Tibial artery (tissue), 4 donors: ENCODE results near the gene CDK5RAP2.

ENCODE experiments used
- DNase-seq, 2 donors: peaks; one replicate each; pipeline ENCODE4 v3.0.0-alpha.2; 2019
- H3K27ac ChIP-seq, 2 donors: fragments of 200-600 bp; sonication (generic) in 1 of 2; 1 replicate in 1 of 2; 2 replicates in 1 of 2; pipeline ENCODE4 v1.5.1; 2018 to 2019; ENCODE audit warnings: mild to moderate bottlenecking in 1 of 2
- H3K27me3 ChIP-seq, 2 donors: fragments of 200-600 bp; sonication (generic) in 1 of 2; one replicate each; pipeline versions ENCODE4 v1.5.1 to v1.6.0; 2016 to 2019
- H3K36me3 ChIP-seq, 3 donors: fragments of 200-600 bp; sonication (generic) in 2 of 3; one replicate each; pipeline ENCODE4 v1.5.1; 2016 to 2019; ENCODE audit warnings: mild to moderate bottlenecking in 2 of 3
- H3K4me1 ChIP-seq, 4 donors: fragments of 200-600 bp; sonication (generic) in 2 of 4; 1 replicate in 3 of 4; 2 replicates in 1 of 4; pipeline ENCODE4 v1.5.1; 2016 to 2019
- H3K4me3 ChIP-seq, 2 donors: fragments of 200-600 bp; sonication (generic) in 1 of 2; 1 replicate in 1 of 2; 2 replicates in 1 of 2; pipeline ENCODE4 v1.5.1; 2018 to 2019; ENCODE audit warnings: mild to moderate bottlenecking in 2 of 2
- H3K9me3 ChIP-seq, 3 donors: fragments of 200-600 bp; sonication (generic) in 1 of 3; one replicate each; pipeline ENCODE4 v1.5.1; 2016 to 2019
- intact Hi-C: fragments of 100-400 bp; cut with DNase I; formaldehyde crosslinking; loops from one replicate; pipeline ENCODE4 v1.15.0; 2023; ENCODE audit warnings: low total_unique reads
- TF ChIP-seq, protein P1 (sequence below), 2 experiments: fragments of 200-600 bp in 1 of 2; fragments of 450-650 bp in 1 of 2; IDR thresholded peaks; one replicate each; pipeline ENCODE4 v1.5.1; 2017 to 2019; ENCODE audit warnings: antibody characterized with exemption in 2 of 2, mild to moderate bottlenecking in 1 of 2, moderate library complexity in 1 of 2

The CDK5RAP2 gene

DNA sequence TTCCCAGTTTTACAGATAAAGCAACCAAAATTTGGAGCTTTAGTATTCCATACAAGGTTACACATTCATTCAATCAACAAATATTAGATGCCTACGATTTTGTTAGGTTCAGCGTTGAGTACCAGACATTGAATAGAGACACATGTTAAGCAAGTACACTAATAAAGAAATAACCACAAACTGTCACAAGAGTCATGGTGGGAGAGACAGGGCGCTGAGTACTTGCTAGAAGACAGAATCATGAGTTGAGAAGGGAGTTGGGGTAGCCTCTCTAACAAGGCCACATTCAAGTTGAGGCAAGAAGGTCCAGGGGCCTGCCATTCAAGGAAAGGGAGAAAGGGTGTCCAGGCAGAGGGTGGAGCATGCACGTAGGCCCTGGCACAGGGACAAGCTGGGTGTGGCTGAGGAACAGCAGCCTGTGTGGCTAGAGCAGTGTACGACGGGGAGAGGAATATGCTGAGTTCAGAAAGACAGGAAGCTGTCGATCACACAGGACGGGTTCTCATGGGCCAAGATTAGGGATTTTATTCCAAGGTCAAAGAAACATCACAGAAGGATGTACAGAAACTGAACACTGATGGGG, 17.0 kb downstream of the CDK5RAP2 start:
- TF ChIP-seq, protein P1, sequence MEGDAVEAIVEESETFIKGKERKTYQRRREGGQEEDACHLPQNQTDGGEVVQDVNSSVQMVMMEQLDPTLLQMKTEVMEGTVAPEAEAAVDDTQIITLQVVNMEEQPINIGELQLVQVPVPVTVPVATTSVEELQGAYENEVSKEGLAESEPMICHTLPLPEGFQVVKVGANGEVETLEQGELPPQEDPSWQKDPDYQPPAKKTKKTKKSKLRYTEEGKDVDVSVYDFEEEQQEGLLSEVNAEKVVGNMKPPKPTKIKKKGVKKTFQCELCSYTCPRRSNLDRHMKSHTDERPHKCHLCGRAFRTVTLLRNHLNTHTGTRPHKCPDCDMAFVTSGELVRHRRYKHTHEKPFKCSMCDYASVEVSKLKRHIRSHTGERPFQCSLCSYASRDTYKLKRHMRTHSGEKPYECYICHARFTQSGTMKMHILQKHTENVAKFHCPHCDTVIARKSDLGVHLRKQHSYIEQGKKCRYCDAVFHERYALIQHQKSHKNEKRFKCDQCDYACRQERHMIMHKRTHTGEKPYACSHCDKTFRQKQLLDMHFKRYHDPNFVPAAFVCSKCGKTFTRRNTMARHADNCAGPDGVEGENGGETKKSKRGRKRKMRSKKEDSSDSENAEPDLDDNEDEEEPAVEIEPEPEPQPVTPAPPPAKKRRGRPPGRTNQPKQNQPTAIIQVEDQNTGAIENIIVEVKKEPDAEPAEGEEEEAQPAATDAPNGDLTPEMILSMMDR (IDR thresholded peaks at IDR 0.05): no peak
- H3K9me3 ChIP-seq: no peaks in the 10 kb centered on the region
- H3K27me3 ChIP-seq: no peaks in the 10 kb centered on the region
- H3K4me1 ChIP-seq: no peaks in the 10 kb centered on the region
- H3K36me3 ChIP-seq: peaks cover 26 to 55% (median 40%) of the 10 kb centered on the region in 3 donors
- no peak overlapping the region for H3K4me3 ChIP-seq
- intact Hi-C loops: no loop called here
- H3K27ac ChIP-seq: no peak overlapping the region
- DNase-seq: no peak

DNA sequence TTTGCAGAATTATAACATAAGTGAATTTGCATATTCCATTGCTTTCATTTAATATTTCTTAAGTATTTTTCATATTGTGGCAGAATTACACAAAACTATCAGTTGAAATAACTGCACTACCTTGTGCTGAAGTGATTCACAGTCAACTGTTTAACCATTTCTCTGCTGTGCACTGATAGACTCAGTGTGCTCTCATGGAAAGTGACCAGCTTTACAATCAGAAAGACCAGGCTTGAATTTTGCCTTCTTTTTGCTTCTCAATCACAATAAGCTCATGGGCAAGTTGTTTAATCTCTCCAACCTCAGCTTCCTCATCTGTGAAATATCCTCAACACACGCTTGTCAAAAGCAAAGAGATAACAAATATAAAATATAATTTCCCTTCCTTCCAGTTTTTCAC, 18.3 kb downstream of the CDK5RAP2 start:
- no peak for DNase-seq
- Histone ChIP-seq H3K4me3 (no peak overlapping the region), H3K27ac (no peak overlapping the region), H3K27me3 (no peaks in the 10 kb centered on the region), H3K36me3 (peaks cover 13 to 43% (median 28%) of the 10 kb centered on the region in 3 donors), H3K9me3 (no peaks in the 10 kb centered on the region), H3K4me1 (no peaks in the 10 kb centered on the region)
- intact Hi-C loops: no loop called here
- TF ChIP-seq, protein P1 (IDR thresholded peaks at IDR 0.05): no peak

DNA sequence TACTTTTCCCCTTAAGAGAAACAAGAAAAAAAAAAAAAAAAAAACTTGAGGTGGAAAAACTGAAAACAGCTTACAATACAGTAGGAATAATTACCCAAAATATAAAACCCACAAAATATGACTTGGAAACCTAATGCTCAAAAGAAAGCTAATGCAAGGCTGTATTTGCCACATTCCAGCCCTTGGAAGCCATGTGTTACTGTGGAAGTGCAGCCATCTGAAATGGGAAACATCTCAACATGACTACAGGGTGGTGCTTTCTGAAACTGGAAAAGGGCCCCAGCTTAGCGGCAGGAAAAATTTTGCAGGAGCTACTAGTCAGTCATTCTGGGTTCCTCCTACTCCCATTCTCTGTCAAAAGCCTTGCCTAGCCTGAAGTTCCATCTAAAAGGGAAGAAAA, 20.4 kb downstream of the CDK5RAP2 start:
- Histone ChIP-seq H3K27me3 (no peaks in the 10 kb centered on the region), H3K27ac (no peak overlapping the region), H3K9me3 (no peaks in the 10 kb centered on the region), H3K36me3 (peaks cover 3 to 35% (median 10%) of the 10 kb centered on the region in 3 donors), H3K4me3 (no peak overlapping the region), H3K4me1 (no peaks in the 10 kb centered on the region)
- no peak for DNase-seq
- intact Hi-C loops: no loop called here
- TF ChIP-seq, protein P1 (IDR thresholded peaks at IDR 0.05): no peak

DNA sequence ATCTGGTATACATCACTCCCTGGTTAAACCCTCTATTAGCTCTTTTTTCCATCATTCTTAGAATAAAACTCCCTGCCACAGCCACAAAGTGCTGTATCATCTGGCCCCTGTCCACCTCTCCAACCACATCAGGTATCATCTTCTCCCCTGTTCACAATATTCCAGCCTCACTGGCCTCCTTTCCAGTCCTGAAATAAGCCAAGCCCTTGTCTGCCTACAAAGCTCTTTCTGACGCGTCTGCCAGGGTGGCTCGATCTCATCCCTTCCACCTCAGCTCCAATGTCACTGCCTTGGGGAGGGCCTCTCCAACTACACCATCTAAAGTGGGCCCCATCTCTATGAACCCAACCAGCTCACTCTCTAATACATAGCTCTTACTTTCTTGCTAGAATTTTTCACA, 21.5 kb downstream of the CDK5RAP2 start:
- Histone ChIP-seq H3K27me3 (no peaks in the 10 kb centered on the region), H3K27ac (no peak overlapping the region), H3K4me3 (no peak overlapping the region), H3K9me3 (no peaks in the 10 kb centered on the region), H3K36me3 (peaks cover 3 to 40% (median 5%) of the 10 kb centered on the region in 3 donors), H3K4me1 (no peaks in the 10 kb centered on the region)
- intact Hi-C loops: no loop called here
- TF ChIP-seq, protein P1 (IDR thresholded peaks at IDR 0.05): no peak
- no peak for DNase-seq

DNA sequence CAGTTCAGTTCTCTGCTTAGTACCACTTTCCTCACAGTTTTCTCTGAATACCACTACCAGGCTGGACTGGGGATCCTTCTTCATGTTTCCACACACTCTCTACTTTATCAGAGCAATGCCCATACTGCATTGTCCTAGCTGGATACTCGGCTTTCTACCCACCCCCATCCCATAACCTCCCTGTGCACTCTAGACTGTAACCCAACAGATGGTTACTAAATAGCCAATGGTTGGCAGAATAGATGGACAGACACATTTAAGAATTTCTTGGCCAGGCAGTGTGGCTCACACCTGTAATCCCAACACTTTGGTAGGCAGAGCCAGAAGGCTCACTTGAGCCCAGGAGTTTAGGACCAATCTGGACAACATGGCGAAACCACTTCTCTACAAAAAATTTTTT, 22.8 kb downstream of the CDK5RAP2 start:
- H3K9me3 ChIP-seq: no peaks in the 10 kb centered on the region
- no peak overlapping the region for H3K27ac ChIP-seq
- TF ChIP-seq, protein P1 (IDR thresholded peaks at IDR 0.05): no peak
- peaks cover 0 to 30% (median 3%) of the 10 kb centered on the region in 3 donors for H3K36me3 ChIP-seq
- no peaks in the 10 kb centered on the region for H3K4me1 ChIP-seq
- no peaks in the 10 kb centered on the region for H3K27me3 ChIP-seq
- H3K4me3 ChIP-seq: no peak overlapping the region
- intact Hi-C loops: no loop called here
- no peak for DNase-seq

DNA sequence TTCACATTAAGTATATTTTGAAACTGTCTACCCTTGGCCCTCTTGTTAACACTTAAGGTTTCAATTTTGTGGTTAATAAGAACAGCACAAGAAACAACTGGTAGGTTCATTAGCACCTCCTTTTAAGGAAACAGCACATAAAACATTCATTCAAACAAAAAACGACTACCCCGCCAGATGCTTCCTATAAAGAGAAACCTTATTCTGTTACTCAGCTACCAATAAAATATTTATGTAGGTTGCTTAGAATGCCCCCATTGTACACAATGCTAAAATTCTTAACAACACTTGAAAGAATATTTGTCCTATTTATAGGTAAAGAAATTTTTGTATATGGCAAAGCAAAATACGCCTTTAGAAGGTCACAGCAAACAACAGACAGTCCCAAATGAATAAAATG, 23.2 kb downstream of the CDK5RAP2 start:
- DNase-seq: no peak
- TF ChIP-seq, protein P1 (IDR thresholded peaks at IDR 0.05): no peak
- Histone ChIP-seq H3K4me3 (no peak overlapping the region), H3K9me3 (no peaks in the 10 kb centered on the region), H3K27ac (no peak overlapping the region), H3K36me3 (peaks cover 0 to 30% (median under 1%) of the 10 kb centered on the region in 3 donors), H3K27me3 (no peaks in the 10 kb centered on the region), H3K4me1 (no peaks in the 10 kb centered on the region)
- intact Hi-C loops: no loop called here
